Measurements from ENCODE around the gene TMEM50B. TPM values are rescaled to one million over a fixed set of nuclear protein-coding genes. Genes with fewer than 3 reads are reported as not detected.
"Not testable (repeated sequence)": the region's sequence is repeated elsewhere in the genome, so short reads cannot be mapped to it uniquely, and the experiment has no call there.

TMEM50B gene
- total RNA-seq, 1 donor from 2014 or later: 29.7 TPM

- Histone ChIP-seq H3K4me1 (ENCODE audit: insufficient read depth, low read length) (no peaks in the 10 kb centered on the region), H3K9me3 (ENCODE audit: insufficient read depth, low read depth, low read length) (no peaks in the 10 kb centered on the region), H3K36me3 (ENCODE audit: insufficient read depth, low read length) (peaks cover 25% of the 10 kb centered on the region), H3K4me2 (ENCODE audit: low read length) (no peak overlapping the region), H3K4me3 (ENCODE audit: insufficient read depth, low read depth, low read length) (no peak overlapping the region), H3K27ac (ENCODE audit: low read depth, low read length) (no peak overlapping the region), H2AFZ (ENCODE audit: low read depth, low read length) (no peak overlapping the region), H3K9ac (ENCODE audit: low read length) (no peak overlapping the region), H3K79me2 (ENCODE audit: insufficient read depth, low read length) (peaks cover 85% of the 10 kb centered on the region), H4K20me1 (ENCODE audit: insufficient read depth, low read length) (peaks cover 85% of the 10 kb centered on the region), H3K27me3 (ENCODE audit: insufficient read depth, low read length) (no peaks in the 10 kb centered on the region)
- Mint-ChIP-seq H3K4me3 (ENCODE audit: unreplicated experiment) (no peak overlapping the region), H3K36me3 (ENCODE audit: low read depth, unreplicated experiment) (peaks cover 14% of the 10 kb centered on the region), H3K4me1 (ENCODE audit: low read depth, unreplicated experiment) (peaks cover 12% of the 10 kb centered on the region), H3K9me3 (ENCODE audit: unreplicated experiment) (no peaks in the 10 kb centered on the region), H3K27me3 (ENCODE audit: low read depth, unreplicated experiment) (no peaks in the 10 kb centered on the region), H3K27ac (ENCODE audit: unreplicated experiment) (no peak overlapping the region)
- FAIRE-seq (no peak), DNase-seq (ENCODE audit: low read depth) (no peak)
- TF ChIP-seq EZH2 (IDR thresholded peaks at IDR 0.05; ENCODE audit: insufficient read depth, low read length): no peak
- TF ChIP-seq CTCF (IDR thresholded peaks at IDR 0.05; ENCODE audit: insufficient read depth, low read depth, low read length): no peak
These were observed 66.8 kb downstream of the TMEM50B start for GRCh38 chr21:33412832-33413519.

GRCh38 chr21:33412439-33412831 is 67.3 kb downstream of the TMEM50B start:
- peaks cover 87% of the 10 kb centered on the region for H4K20me1 ChIP-seq (ENCODE audit: insufficient read depth, low read length)
- FAIRE-seq; H3K27ac ChIP-seq (ENCODE audit: low read depth, low read length); H3K27me3 ChIP-seq (ENCODE audit: insufficient read depth, low read length); H3K4me3 Mint-ChIP-seq (ENCODE audit: unreplicated experiment); H3K9me3 Mint-ChIP-seq (ENCODE audit: unreplicated experiment); H2AFZ ChIP-seq (ENCODE audit: low read depth, low read length); H3K4me1 ChIP-seq (ENCODE audit: insufficient read depth, low read length); H3K9ac ChIP-seq (ENCODE audit: low read length); H3K4me3 ChIP-seq (ENCODE audit: insufficient read depth, low read depth, low read length); H3K9me3 ChIP-seq (ENCODE audit: insufficient read depth, low read depth, low read length); DNase-seq (ENCODE audit: low read depth); H3K27ac Mint-ChIP-seq (ENCODE audit: unreplicated experiment); H3K4me2 ChIP-seq (ENCODE audit: low read length); H3K27me3 Mint-ChIP-seq (ENCODE audit: low read depth, unreplicated experiment): not testable (repeated sequence)
- Mint-ChIP-seq H3K36me3 (ENCODE audit: low read depth, unreplicated experiment) (peaks cover 14% of the 10 kb centered on the region), H3K4me1 (ENCODE audit: low read depth, unreplicated experiment) (peaks cover 12% of the 10 kb centered on the region)
- peaks cover 87% of the 10 kb centered on the region for H3K79me2 ChIP-seq (ENCODE audit: insufficient read depth, low read length)
- H3K36me3 ChIP-seq (ENCODE audit: insufficient read depth, low read length): peaks cover 21% of the 10 kb centered on the region

- no peaks in the 10 kb centered on the region for H3K27me3 ChIP-seq (ENCODE audit: insufficient read depth, low read length)
- peaks cover 87% of the 10 kb centered on the region for H4K20me1 ChIP-seq (ENCODE audit: insufficient read depth, low read length)
- H3K36me3 ChIP-seq (ENCODE audit: insufficient read depth, low read length): peaks cover 17% of the 10 kb centered on the region
- FAIRE-seq: no peak
- no peaks in the 10 kb centered on the region for H3K9me3 ChIP-seq (ENCODE audit: insufficient read depth, low read depth, low read length)
- no peak overlapping the region for H3K9ac ChIP-seq (ENCODE audit: low read length)
- H3K9me3 Mint-ChIP-seq (ENCODE audit: unreplicated experiment): no peaks in the 10 kb centered on the region
- no peak overlapping the region for H3K4me3 ChIP-seq (ENCODE audit: insufficient read depth, low read depth, low read length)
- no peak for DNase-seq (ENCODE audit: low read depth)
- H3K4me1 Mint-ChIP-seq (ENCODE audit: low read depth, unreplicated experiment): peaks cover 14% of the 10 kb centered on the region
- no peak overlapping the region for H3K27ac ChIP-seq (ENCODE audit: low read depth, low read length)
- peak overlapping the region; percentile 18 for H3K27ac Mint-ChIP-seq (ENCODE audit: unreplicated experiment)
- TF ChIP-seq CTCF (IDR thresholded peaks at IDR 0.05; ENCODE audit: insufficient read depth, low read depth, low read length) (no peak), EZH2 (IDR thresholded peaks at IDR 0.05; ENCODE audit: insufficient read depth, low read length) (no peak)
- H2AFZ ChIP-seq (ENCODE audit: low read depth, low read length): no peak overlapping the region
- H3K79me2 ChIP-seq (ENCODE audit: insufficient read depth, low read length): peaks cover 89% of the 10 kb centered on the region
- peaks cover 14% of the 10 kb centered on the region for H3K36me3 Mint-ChIP-seq (ENCODE audit: low read depth, unreplicated experiment)
- H3K4me3 Mint-ChIP-seq (ENCODE audit: unreplicated experiment): no peak overlapping the region
- no peaks in the 10 kb centered on the region for H3K27me3 Mint-ChIP-seq (ENCODE audit: low read depth, unreplicated experiment)
- H3K4me1 ChIP-seq (ENCODE audit: insufficient read depth, low read length): no peaks in the 10 kb centered on the region
- H3K4me2 ChIP-seq (ENCODE audit: low read length): no peak overlapping the region
These were observed 67.8 kb downstream of the TMEM50B start for GRCh38 chr21:33411949-33412430.
